PC-9 (cell line): ENCODE data around the gene PPHLN1.

Experiments used
- CTCF ChIP-seq: fragments of 200-600 bp; sonication (generic); conservative IDR thresholded peaks from 2 replicates; pipeline ENCODE4 v1.6.1; 2017; ENCODE audit warnings: mixed run types, antibody characterized with exemption, mild to moderate bottlenecking, moderate library complexity
- EZH2 ChIP-seq: fragments of 200-600 bp; sonication (generic); IDR thresholded peaks from 2 replicates; pipeline ENCODE4 v1.8.0; 2017; ENCODE audit warnings: antibody characterized with exemption, low read depth

DNA sequence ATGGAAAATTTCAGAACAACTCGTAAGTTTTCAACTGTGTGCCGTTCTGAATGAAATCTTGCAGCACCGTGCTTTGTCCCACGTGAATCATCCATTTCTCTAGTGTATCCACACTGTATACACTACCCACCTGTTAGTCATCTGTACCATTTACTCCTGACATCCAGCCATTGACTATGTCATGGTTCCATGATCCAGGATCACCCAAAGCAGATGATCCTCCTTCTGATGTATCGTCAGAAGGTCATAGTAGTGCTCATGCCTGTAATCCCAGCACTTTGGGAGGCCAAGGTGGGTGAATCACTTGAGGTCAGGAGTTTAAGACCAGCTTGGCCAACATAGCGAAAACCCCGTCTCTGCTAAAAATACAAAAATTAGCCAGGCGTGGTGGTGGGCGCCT, 122.9 kb downstream of the PPHLN1 start:
- TF ChIP-seq EZH2 (no peak), CTCF (no peak)
